K562 (cell line): ENCODE data around the gene RING1. TPM values are rescaled to one million over a fixed set of nuclear protein-coding genes. Genes with fewer than 3 reads are reported as not detected.

Experiments used
- ARNT ChIP-seq, 2 experiments: fragments of 450-650 bp; IDR thresholded peaks; 2 replicates each; pipeline ENCODE4 v1.6.1; 2016; ENCODE audit warnings: mild to moderate bottlenecking in 1 of 2
- CBX5 ChIP-seq: IDR thresholded peaks from 2 replicates; pipeline ENCODE4 v1.6.1; 2014; ENCODE audit warnings: low read depth, borderline replicate concordance
- CHD1 ChIP-seq: fragments of 200-600 bp; sonication (generic); IDR thresholded peaks from one replicate; pipeline ENCODE4 v1.6.1; 2012; ENCODE audit warnings: mild to moderate bottlenecking, moderate library complexity, low read length, inconsistent platforms
- NFRKB ChIP-seq: fragments of 450-650 bp; IDR thresholded peaks from 2 replicates; pipeline ENCODE4 v1.6.1; 2016; ENCODE audit warnings: low read depth
- NR4A1 ChIP-seq, 2 experiments: fragments of 250-450 bp in 1 of 2; fragments of 450-650 bp in 1 of 2; sonication (Bioruptor Pico) in 1 of 2; IDR thresholded peaks; 2 replicates each; pipeline versions ENCODE4 v1.4.0 to v1.6.1; 2016 to 2020; ENCODE audit warnings: mild to moderate bottlenecking in 2 of 2, missing compliant biosample characterization in 1 of 2, missing genetic modification characterization in 1 of 2, moderate library complexity in 1 of 2
- SMARCA5 ChIP-seq: fragments of 450-650 bp; IDR thresholded peaks from 2 replicates; pipeline ENCODE4 v1.6.1; 2016
- TBP ChIP-seq: optimal IDR thresholded peaks from 2 replicates; pipeline ENCODE3; 2011; ENCODE audit warnings: low read depth, low read length, improper control_type of control experiment
- TEAD1 ChIP-seq, 2 experiments: fragments of 450-650 bp in 1 of 2; sonication (generic) in 1 of 2; formaldehyde crosslinking; IDR thresholded peaks; 2 replicates each; pipeline versions ENCODE4 v1.4.0 to v1.8.0; 2020 to 2022; ENCODE audit warnings: mild to moderate bottlenecking in 2 of 2, missing genetic modification reagents in 1 of 2
- polyA plus RNA-seq, 8 experiments: library from polyadenylated mRNA; depleted of rRNA in 4 of 8; stranded (reverse) in 5 of 8; unstranded in 3 of 8; fragments of >200 nt; fragmentation: Nextera tagmentation in 2 of 8; fragmentation: Illumina TruSeq in 1 of 8; extraction: Ambion mirVana in 2 of 8; extraction: Trizol in 1 of 8; gene quantifications; 2 replicates each; pipeline versions ENCODE4 v1.2.1 to v1.2.3, GENCODE V29; 2011 to 2014; ENCODE audit warnings: inconsistent platforms in 1 of 8, missing spikeins in 1 of 8
- total RNA-seq, 7 experiments: library from RNA; depleted of rRNA in 6 of 7; stranded (reverse); fragments of >200 nt in 6 of 7; fragmentation: Illumina TruSeq in 2 of 7; extraction: Trizol in 2 of 7; gene quantifications; 2 replicates each; pipeline versions ENCODE4 v1.2.1 to v1.2.3, GENCODE V29; 2011 to 2021; ENCODE audit warnings: low replicate concordance in 1 of 7
- TF ChIP-seq, protein P1 (sequence below): fragments of 250-450 bp; sonication (Bioruptor Pico); IDR thresholded peaks from 2 replicates; pipeline ENCODE4 v1.4.0; 2020; ENCODE audit warnings: borderline replicate concordance
- TF ChIP-seq, protein P2 (sequence below): sonication (generic); formaldehyde crosslinking; IDR thresholded peaks from 2 replicates; pipeline ENCODE4 v1.8.1; 2023; ENCODE audit warnings: mild to moderate bottlenecking, missing genetic modification reagents, moderate library complexity
- TF ChIP-seq, protein P3 (sequence below), 2 experiments: fragments of 450-650 bp in 1 of 2; IDR thresholded peaks; 2 replicates each; pipeline ENCODE4 v1.6.1; 2011 to 2017; ENCODE audit warnings: low read depth in 2 of 2, antibody characterized with exemption in 1 of 2, borderline replicate concordance in 1 of 2, low read length in 1 of 2, mild to moderate bottlenecking in 1 of 2, mixed read lengths in 1 of 2; ENCODE audit not compliant: control insufficient read depth in 1 of 2
- TF ChIP-seq, protein P4 (sequence below): fragments of 450-650 bp; IDR thresholded peaks from 2 replicates; pipeline ENCODE4 v1.6.1; 2017; ENCODE audit warnings: antibody characterized with exemption, mild to moderate bottlenecking

Gene RING1
- total and polyA plus RNA-seq, 9 of the 15 experiments (the other 6 are each of a cell fraction or from before 2014, with no cell fraction given) = 4.2 to 59.1 (median 36.9) TPM

DNA sequence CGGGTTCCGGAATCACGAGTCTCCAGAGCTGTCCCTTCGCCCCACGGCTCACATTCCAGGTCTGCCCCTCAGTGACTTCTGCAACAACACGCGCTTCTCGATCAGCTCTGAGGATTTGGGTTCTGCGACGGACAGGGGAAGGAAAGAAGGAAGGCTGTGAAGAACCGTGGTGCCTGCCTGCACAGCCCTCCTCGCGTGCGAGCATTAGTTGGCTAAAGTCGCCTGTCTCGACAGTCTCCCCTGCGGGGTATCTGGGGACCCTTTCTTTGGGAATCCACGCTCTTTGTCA, 40.3 kb downstream of the RING1 start (continued):
- TF ChIP-seq, protein P1, sequence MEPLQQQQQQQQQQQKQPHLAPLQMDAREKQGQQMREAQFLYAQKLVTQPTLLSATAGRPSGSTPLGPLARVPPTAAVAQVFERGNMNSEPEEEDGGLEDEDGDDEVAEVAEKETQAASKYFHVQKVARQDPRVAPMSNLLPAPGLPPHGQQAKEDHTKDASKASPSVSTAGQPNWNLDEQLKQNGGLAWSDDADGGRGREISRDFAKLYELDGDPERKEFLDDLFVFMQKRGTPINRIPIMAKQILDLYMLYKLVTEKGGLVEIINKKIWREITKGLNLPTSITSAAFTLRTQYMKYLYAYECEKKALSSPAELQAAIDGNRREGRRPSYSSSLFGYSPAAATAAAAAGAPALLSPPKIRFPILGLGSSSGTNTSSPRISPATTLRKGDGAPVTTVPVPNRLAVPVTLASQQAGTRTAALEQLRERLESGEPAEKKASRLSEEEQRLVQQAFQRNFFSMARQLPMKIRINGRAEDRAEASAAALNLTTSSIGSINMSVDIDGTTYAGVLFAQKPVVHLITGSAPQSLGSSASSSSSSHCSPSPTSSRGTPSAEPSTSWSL (CRISPR knock-in tag) = 0 out of 2 replicates have a peak, but pooled peaks have one; percentile 48
- TF ChIP-seq SMARCA5 (0 out of 2 replicates have a peak, but pooled peaks have one; percentile 64), NR4A1 (CRISPR knock-in tag; IDR thresholded peaks at IDR 0.05) (no peak), NR4A1 (tag; IDR thresholded peaks at IDR 0.05) (peak; percentile 76; the same call in 1 of the 2 replicates), TEAD1 (CRISPR knock-in tag; IDR thresholded peaks at IDR 0.05) (peak in 1 of 2 experiments; percentile 78; a peak in 1 of 4 replicates), CHD1 (peak; percentile 52), CBX5 (no peak), NFRKB (peak; percentile 81), TBP (no peak), ARNT (IDR thresholded peaks at IDR 0.05) (peak; percentile 52 to 88; a peak in 2 of 4 replicates)
- TF ChIP-seq, protein P2, sequence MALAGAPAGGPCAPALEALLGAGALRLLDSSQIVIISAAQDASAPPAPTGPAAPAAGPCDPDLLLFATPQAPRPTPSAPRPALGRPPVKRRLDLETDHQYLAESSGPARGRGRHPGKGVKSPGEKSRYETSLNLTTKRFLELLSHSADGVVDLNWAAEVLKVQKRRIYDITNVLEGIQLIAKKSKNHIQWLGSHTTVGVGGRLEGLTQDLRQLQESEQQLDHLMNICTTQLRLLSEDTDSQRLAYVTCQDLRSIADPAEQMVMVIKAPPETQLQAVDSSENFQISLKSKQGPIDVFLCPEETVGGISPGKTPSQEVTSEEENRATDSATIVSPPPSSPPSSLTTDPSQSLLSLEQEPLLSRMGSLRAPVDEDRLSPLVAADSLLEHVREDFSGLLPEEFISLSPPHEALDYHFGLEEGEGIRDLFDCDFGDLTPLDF (CRISPR knock-in tag) = 0 out of 2 replicates have a peak, but pooled peaks have one; percentile 20
- TF ChIP-seq, protein P3, sequence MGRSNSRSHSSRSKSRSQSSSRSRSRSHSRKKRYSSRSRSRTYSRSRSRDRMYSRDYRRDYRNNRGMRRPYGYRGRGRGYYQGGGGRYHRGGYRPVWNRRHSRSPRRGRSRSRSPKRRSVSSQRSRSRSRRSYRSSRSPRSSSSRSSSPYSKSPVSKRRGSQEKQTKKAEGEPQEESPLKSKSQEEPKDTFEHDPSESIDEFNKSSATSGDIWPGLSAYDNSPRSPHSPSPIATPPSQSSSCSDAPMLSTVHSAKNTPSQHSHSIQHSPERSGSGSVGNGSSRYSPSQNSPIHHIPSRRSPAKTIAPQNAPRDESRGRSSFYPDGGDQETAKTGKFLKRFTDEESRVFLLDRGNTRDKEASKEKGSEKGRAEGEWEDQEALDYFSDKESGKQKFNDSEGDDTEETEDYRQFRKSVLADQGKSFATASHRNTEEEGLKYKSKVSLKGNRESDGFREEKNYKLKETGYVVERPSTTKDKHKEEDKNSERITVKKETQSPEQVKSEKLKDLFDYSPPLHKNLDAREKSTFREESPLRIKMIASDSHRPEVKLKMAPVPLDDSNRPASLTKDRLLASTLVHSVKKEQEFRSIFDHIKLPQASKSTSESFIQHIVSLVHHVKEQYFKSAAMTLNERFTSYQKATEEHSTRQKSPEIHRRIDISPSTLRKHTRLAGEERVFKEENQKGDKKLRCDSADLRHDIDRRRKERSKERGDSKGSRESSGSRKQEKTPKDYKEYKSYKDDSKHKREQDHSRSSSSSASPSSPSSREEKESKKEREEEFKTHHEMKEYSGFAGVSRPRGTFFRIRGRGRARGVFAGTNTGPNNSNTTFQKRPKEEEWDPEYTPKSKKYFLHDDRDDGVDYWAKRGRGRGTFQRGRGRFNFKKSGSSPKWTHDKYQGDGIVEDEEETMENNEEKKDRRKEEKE (IDR thresholded peaks at IDR 0.05; ENCODE audit: borderline replicate concordance in 1 of 2, control insufficient read depth in 1 of 2, low read depth in 2 of 2, low read length in 1 of 2) = 0 out of 4 replicates have a peak, but pooled peaks of 1 of the 2 experiments have one; percentile 36
- TF ChIP-seq, protein P4, sequence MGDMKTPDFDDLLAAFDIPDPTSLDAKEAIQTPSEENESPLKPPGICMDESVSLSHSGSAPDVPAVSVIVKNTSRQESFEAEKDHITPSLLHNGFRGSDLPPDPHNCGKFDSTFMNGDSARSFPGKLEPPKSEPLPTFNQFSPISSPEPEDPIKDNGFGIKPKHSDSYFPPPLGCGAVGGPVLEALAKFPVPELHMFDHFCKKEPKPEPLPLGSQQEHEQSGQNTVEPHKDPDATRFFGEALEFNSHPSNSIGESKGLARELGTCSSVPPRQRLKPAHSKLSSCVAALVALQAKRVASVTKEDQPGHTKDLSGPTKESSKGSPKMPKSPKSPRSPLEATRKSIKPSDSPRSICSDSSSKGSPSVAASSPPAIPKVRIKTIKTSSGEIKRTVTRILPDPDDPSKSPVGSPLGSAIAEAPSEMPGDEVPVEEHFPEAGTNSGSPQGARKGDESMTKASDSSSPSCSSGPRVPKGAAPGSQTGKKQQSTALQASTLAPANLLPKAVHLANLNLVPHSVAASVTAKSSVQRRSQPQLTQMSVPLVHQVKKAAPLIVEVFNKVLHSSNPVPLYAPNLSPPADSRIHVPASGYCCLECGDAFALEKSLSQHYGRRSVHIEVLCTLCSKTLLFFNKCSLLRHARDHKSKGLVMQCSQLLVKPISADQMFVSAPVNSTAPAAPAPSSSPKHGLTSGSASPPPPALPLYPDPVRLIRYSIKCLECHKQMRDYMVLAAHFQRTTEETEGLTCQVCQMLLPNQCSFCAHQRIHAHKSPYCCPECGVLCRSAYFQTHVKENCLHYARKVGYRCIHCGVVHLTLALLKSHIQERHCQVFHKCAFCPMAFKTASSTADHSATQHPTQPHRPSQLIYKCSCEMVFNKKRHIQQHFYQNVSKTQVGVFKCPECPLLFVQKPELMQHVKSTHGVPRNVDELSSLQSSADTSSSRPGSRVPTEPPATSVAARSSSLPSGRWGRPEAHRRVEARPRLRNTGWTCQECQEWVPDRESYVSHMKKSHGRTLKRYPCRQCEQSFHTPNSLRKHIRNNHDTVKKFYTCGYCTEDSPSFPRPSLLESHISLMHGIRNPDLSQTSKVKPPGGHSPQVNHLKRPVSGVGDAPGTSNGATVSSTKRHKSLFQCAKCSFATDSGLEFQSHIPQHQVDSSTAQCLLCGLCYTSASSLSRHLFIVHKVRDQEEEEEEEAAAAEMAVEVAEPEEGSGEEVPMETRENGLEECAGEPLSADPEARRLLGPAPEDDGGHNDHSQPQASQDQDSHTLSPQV = peak; percentile 57; the same call in 1 of the 2 replicates
